ENCODE data around the gene ISG20.

- TF ChIP-seq CTCF (conservative IDR thresholded peaks at IDR 0.05; ENCODE audit: low read length) (no peak), EZH2phosphoT487 (IDR thresholded peaks at IDR 0.05; ENCODE audit: borderline replicate concordance) (no peak)
Measured at GRCh38 chr15:88606070-88606794, 32.6 kb upstream of the ISG20 start.

Data from Loucy (cell line).